Psoas muscle (tissue), 8 donors: ENCODE results near the gene NCAPG2. TPM values are rescaled to one million over a fixed set of nuclear protein-coding genes. Genes with fewer than 3 reads are reported as not detected.

ENCODE experiments used
- ATAC-seq, 4 donors: fragments of 200-7000 bp; cut with Tn5 transposase; one replicate each; pipeline ENCODE4 v1.9.1; 2020; ENCODE audit warnings: moderate library complexity in 3 of 4, mild to moderate bottlenecking in 2 of 4
- DNase-seq, 2 donors: peaks; one replicate each; pipeline ENCODE4 v3.0.0-alpha.2; 2020
- H3K27ac ChIP-seq: fragments of 200-600 bp; one replicate; pipeline ENCODE4 v1.8.0; 2022
- H3K27me3 ChIP-seq, 3 donors: fragments of 200-600 bp in 1 of 3; one replicate each; pipeline versions ENCODE4 v1.6.1 to v1.8.0; 2013 to 2022; ENCODE audit warnings: low read length in 2 of 3, mild to moderate bottlenecking in 2 of 3, moderate library complexity in 1 of 3; ENCODE audit not compliant: insufficient read depth in 3 of 3
- H3K36me3 ChIP-seq, 2 donors: fragments of 200-600 bp in 1 of 2; one replicate each; pipeline versions ENCODE4 v1.6.1 to v1.8.0; 2013 to 2022; ENCODE audit warnings: low read depth in 1 of 2, mild to moderate bottlenecking in 1 of 2, moderate library complexity in 1 of 2; ENCODE audit not compliant: insufficient read depth in 1 of 2
- H3K4me1 ChIP-seq: fragments of 200-600 bp; one replicate; pipeline ENCODE4 v1.8.0; 2022
- H3K4me3 ChIP-seq: fragments of 200-600 bp; one replicate; pipeline ENCODE4 v1.8.0; 2022; ENCODE audit warnings: mild to moderate bottlenecking
- H3K9me3 ChIP-seq: fragments of 200-600 bp; one replicate; pipeline ENCODE4 v1.8.0; 2022
- WGBS, 3 donors: extraction: QIAGEN DNeasy Blood & Tissue Kit; methylation state at CpG; one replicate each; pipeline versions ENCODE4 v1.1.6 to v1.1.7; 2013; 5-methylcytosine and 5-hydroxymethylcytosine counted together
- intact Hi-C, 2 donors: fragments of 100-400 bp; cut with DNase I; formaldehyde crosslinking; loops; one replicate each; pipeline versions ENCODE4 v1.11.0 to v1.14.2; 2022
- polyA plus RNA-seq, 3 donors: library from polyadenylated mRNA; stranded (reverse); fragments of 200-250 nt; gene quantifications; one replicate each; pipeline ENCODE4 v1.2.3, GENCODE V29; 2013
- total RNA-seq, 4 donors: library from RNA; stranded (reverse); fragmentation: NEBNext Ultra II Directional in 2 of 4; extraction: Animal tissue kit (Norgen Biotek cat#: 25700) in 2 of 4; gene quantifications; one replicate each; pipeline versions ENCODE4 v1.2.1 to v1.2.4, GENCODE V29; 2021 to 2023
- TF ChIP-seq, protein P1 (sequence below): fragments of 200-600 bp; IDR thresholded peaks from one replicate; pipeline ENCODE4 v1.8.0; 2022; ENCODE audit warnings: antibody characterized with exemption
- donor health status: healthy with polysubstance abuse.
- donor health status: DM: no; HTN: no; CAD: no; lungs with moderate emphysema.
- donor health status: Bipolar disorder and iron deficiency.
- donor health status: healthy.
- donor health status: DM: yes; HTN: yes; CAD: no.
- donor health status: DM: no; HTN: no; CAD: no.
- donor health status: DM: no; HTN: no; CAD: no.
- donor health status: DM: yes; HTN: yes; CAD: no.

NCAPG2 gene
- total and polyA plus RNA-seq, 7 donors: 1.9 to 3.8 (median 2.8) TPM

DNA sequence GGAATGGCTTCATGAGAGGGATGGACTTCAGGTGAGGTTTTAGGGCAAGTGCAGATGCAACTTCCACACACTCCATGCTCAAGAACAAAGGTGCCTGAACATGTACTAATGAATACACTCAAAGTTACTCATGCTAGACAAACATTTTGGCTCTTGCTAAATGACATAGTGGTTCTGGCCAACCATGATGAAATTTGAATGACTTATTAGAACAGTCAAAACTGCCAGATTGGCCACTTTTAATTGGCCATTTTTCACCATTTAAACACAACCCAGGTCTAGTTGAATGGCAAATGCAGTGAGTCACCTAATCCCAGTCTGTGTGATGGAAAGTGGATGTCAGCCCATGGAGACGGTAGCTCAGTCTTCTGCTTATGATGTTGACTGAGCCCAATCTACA lies 112.1 kb downstream of the NCAPG2 start:
- 90 to 97% (median 95%) methylated on average over 1 of the region's 1 CpG for WGBS, 3 donors
- H3K36me3 ChIP-seq: no peaks in the 10 kb centered on the region
- H3K27me3 ChIP-seq: peaks cover 0 to 16% (median 6%) of the 10 kb centered on the region in 3 donors
- H3K4me3 ChIP-seq: no peak overlapping the region
- ATAC-seq: no peak
- no peak overlapping the region for H3K27ac ChIP-seq
- no peak for DNase-seq
- TF ChIP-seq, protein P1, sequence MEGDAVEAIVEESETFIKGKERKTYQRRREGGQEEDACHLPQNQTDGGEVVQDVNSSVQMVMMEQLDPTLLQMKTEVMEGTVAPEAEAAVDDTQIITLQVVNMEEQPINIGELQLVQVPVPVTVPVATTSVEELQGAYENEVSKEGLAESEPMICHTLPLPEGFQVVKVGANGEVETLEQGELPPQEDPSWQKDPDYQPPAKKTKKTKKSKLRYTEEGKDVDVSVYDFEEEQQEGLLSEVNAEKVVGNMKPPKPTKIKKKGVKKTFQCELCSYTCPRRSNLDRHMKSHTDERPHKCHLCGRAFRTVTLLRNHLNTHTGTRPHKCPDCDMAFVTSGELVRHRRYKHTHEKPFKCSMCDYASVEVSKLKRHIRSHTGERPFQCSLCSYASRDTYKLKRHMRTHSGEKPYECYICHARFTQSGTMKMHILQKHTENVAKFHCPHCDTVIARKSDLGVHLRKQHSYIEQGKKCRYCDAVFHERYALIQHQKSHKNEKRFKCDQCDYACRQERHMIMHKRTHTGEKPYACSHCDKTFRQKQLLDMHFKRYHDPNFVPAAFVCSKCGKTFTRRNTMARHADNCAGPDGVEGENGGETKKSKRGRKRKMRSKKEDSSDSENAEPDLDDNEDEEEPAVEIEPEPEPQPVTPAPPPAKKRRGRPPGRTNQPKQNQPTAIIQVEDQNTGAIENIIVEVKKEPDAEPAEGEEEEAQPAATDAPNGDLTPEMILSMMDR: no peak
- no peaks in the 10 kb centered on the region for H3K4me1 ChIP-seq
- H3K9me3 ChIP-seq: no peaks in the 10 kb centered on the region
- intact Hi-C loops: no loop called here

GRCh38 chr7:158591944-158592343 lies 112.7 kb downstream of the NCAPG2 start:
- Histone ChIP-seq H3K9me3 (no peaks in the 10 kb centered on the region), H3K4me1 (no peaks in the 10 kb centered on the region), H3K27me3 (peaks cover 0 to 16% (median 6%) of the 10 kb centered on the region in 3 donors), H3K27ac (no peak overlapping the region), H3K36me3 (no peaks in the 10 kb centered on the region), H3K4me3 (no peak overlapping the region)
- intact Hi-C loops: no loop called here
- TF ChIP-seq, protein P1: no peak
- DNase-seq: no peak
- WGBS, 3 donors: 83 to 85% (median 85%) methylated on average over 15 of the region's 15 CpGs
- ATAC-seq: no peak

DNA sequence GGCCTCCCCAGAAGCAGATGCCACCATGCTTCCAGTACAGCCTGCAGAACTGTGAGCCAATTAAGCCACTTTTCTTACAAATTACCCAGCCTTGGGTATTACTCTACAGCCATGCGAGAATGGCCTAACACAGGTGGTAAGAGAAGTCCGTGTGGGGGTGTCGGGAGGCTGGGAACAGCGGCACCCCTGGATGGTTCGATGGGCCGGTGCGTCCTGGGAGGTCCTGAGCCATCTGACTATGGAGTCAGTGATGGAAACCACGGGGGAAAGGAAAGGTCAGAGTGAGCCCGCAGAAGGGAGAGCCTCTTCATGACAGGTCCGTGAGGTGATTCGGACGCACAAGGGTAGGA lies 114.4 kb downstream of the NCAPG2 start:
- Histone ChIP-seq H3K27me3 (peaks cover 0 to 34% (median 10%) of the 10 kb centered on the region in 3 donors), H3K9me3 (no peaks in the 10 kb centered on the region), H3K36me3 (no peaks in the 10 kb centered on the region), H3K27ac (no peak overlapping the region), H3K4me3 (no peak overlapping the region), H3K4me1 (peaks cover 7% of the 10 kb centered on the region)
- intact Hi-C loops: no loop called here
- no peak for ATAC-seq
- TF ChIP-seq, protein P1: no peak
- DNase-seq: no peak
- 84 to 90% (median 86%) methylated on average over 12 of the region's 12 CpGs for WGBS, 3 donors

DNA sequence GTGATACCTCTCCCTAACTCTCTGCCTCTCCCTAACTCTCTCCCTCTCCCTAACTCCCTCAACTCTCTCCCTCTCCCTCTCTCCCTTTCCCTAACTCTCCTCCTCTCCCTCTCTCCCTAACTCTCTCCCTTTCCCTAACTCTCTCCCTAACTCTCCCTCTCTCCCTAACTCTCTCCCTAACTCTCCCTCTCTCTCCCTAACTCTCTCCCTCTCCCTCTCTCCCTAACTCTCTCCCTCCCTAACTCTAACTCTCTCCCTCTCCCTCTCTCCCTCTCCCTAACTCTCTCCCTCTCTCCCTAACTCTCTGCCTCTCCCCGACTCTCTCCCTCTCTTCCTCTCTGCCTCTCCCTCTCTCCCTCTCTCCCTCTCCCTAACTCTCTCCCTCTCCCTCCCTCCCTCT lies 115.0 kb downstream of the NCAPG2 start:
- H3K4me1 ChIP-seq: peaks cover 7% of the 10 kb centered on the region
- WGBS, 3 donors: 28 to 38% (median 38%) methylated on average over 1 of the region's 1 CpG
- intact Hi-C loops: no loop called here

More for the DNA sequence above, 115.0 kb downstream of the NCAPG2 start:
- H3K9me3 ChIP-seq: no peaks in the 10 kb centered on the region
- H3K4me3 ChIP-seq: no peak overlapping the region
- no peaks in the 10 kb centered on the region for H3K36me3 ChIP-seq
- H3K27ac ChIP-seq: no peak overlapping the region
- no peak for DNase-seq
- H3K27me3 ChIP-seq: peaks cover 0 to 39% (median 10%) of the 10 kb centered on the region in 3 donors
- no peak for ATAC-seq
- TF ChIP-seq, protein P1: no peak
